Neural progenitor cell (in vitro differentiated cells): ENCODE data around the gene THAP4. TPM values are rescaled to one million over a fixed set of nuclear protein-coding genes. Genes with fewer than 3 reads are reported as not detected.

Experiments
- DNase-seq: peaks from one replicate; pipeline ENCODE4 v3.0.0-alpha.2; 2016; ENCODE audit warnings: low spot score
- H2AFZ ChIP-seq: fragments of 200-600 bp; sonication (generic); replicated peaks from 2 replicates; pipeline ENCODE4 v1.6.1; 2016; ENCODE audit warnings: antibody characterized with exemption
- H3F3A ChIP-seq: fragments of 200-600 bp; sonication (generic); 2 replicates; pipeline ENCODE4 v1.6.1; 2016; ENCODE audit warnings: antibody characterized with exemption, low read depth
- H3K27ac ChIP-seq: fragments of 200-600 bp; sonication (generic); 2 replicates; pipeline ENCODE4 v1.5.1; 2016; ENCODE audit warnings: mild to moderate bottlenecking
- H3K27me3 ChIP-seq: fragments of 200-600 bp; sonication (generic); 2 replicates; pipeline ENCODE4 v1.6.1; 2016; ENCODE audit warnings: mild to moderate bottlenecking, moderate library complexity
- H3K36me3 ChIP-seq: fragments of 200-600 bp; sonication (generic); 2 replicates; pipeline ENCODE4 v1.5.1; 2016
- H3K4me1 ChIP-seq: fragments of 200-600 bp; sonication (generic); 2 replicates; pipeline ENCODE4 v1.6.1; 2016; ENCODE audit warnings: mixed run types
- H3K4me2 ChIP-seq: fragments of 200-600 bp; sonication (generic); 2 replicates; pipeline ENCODE4 v1.6.1; 2016
- H3K4me3 ChIP-seq: fragments of 200-600 bp; sonication (generic); 2 replicates; pipeline ENCODE4 v1.5.1; 2016
- H3K79me2 ChIP-seq: fragments of 200-600 bp; sonication (generic); 2 replicates; pipeline ENCODE4 v1.6.1; 2016; ENCODE audit warnings: low read depth
- H3K9ac ChIP-seq: fragments of 200-600 bp; sonication (generic); 2 replicates; pipeline ENCODE4 v1.6.1; 2016
- H3K9me3 ChIP-seq: fragments of 200-600 bp; sonication (generic); 2 replicates; pipeline ENCODE4 v1.5.1; 2016; ENCODE audit warnings: low read depth
- H4K20me1 ChIP-seq: fragments of 200-600 bp; sonication (generic); 2 replicates; pipeline ENCODE4 v1.6.1; 2016; ENCODE audit warnings: low read depth
- H3K27ac Mint-ChIP-seq: 3 replicates; pipeline ENCODE4 v1.8.0; 2021; ENCODE audit warnings: mixed read lengths
- H3K27me3 Mint-ChIP-seq: 2 replicates; pipeline ENCODE4 v1.8.0; 2022; ENCODE audit warnings: low read depth, mild to moderate bottlenecking, inconsistent platforms, moderate library complexity, mixed read lengths; ENCODE audit not compliant: insufficient read depth
- H3K36me3 Mint-ChIP-seq: 3 replicates; pipeline ENCODE4 v1.8.0; 2021; ENCODE audit warnings: mixed read lengths
- H3K4me1 Mint-ChIP-seq: 3 replicates; pipeline ENCODE4 v1.8.0; 2021; ENCODE audit warnings: mixed read lengths
- H3K4me3 Mint-ChIP-seq: 3 replicates; pipeline ENCODE4 v1.8.0; 2021; ENCODE audit warnings: mild to moderate bottlenecking, moderate library complexity, mixed read lengths
- H3K9me3 Mint-ChIP-seq: 3 replicates; pipeline ENCODE4 v1.8.0; 2020; ENCODE audit warnings: mixed read lengths
- CTCF ChIP-seq: fragments of 200-600 bp; sonication (generic); IDR thresholded peaks from 2 replicates; pipeline ENCODE4 v1.5.1; 2017; ENCODE audit warnings: antibody characterized with exemption, mild to moderate bottlenecking
- EZH2 ChIP-seq: fragments of 200-600 bp; sonication (generic); IDR thresholded peaks from 2 replicates; pipeline ENCODE4 v1.6.1; 2017; ENCODE audit warnings: antibody characterized with exemption, mild to moderate bottlenecking, moderate library complexity
- EZH2phosphoT487 ChIP-seq: fragments of 200-600 bp; sonication (generic); IDR thresholded peaks from 2 replicates; pipeline ENCODE4 v1.6.1; 2017; ENCODE audit warnings: antibody characterized with exemption
- total RNA-seq: library from RNA; depleted of rRNA; stranded (reverse); fragments of >200 nt; gene quantifications from 2 replicates; pipeline ENCODE4 v1.2.3, GENCODE V29; 2015; ENCODE audit warnings: low replicate concordance

THAP4 gene
- total RNA-seq, 1 donor from 2014 or later = 25.6 TPM

GRCh38 chr2:241576293-241576654 lies 60.7 kb downstream of the THAP4 start:
- no peak for DNase-seq
- H3K9ac ChIP-seq = no peak overlapping the region
- H3K9me3 ChIP-seq = no peaks in the 10 kb centered on the region
- Mint-ChIP-seq H3K4me3 (no peak overlapping the region), H3K27me3 (peaks cover 6% of the 10 kb centered on the region), H3K4me1 (peaks cover 9% of the 10 kb centered on the region), H3K27ac (no peak overlapping the region), H3K9me3 (peaks cover 26% of the 10 kb centered on the region), H3K36me3 (peaks cover 37% of the 10 kb centered on the region)
- no peaks in the 10 kb centered on the region for H3K27me3 ChIP-seq
- no peak overlapping the region for H2AFZ ChIP-seq
- peaks cover 5% of the 10 kb centered on the region for H3K36me3 ChIP-seq
- no peaks in the 10 kb centered on the region for H4K20me1 ChIP-seq
- H3K4me3 ChIP-seq = no peak overlapping the region
- no peaks in the 10 kb centered on the region for H3F3A ChIP-seq
- H3K4me1 ChIP-seq = no peaks in the 10 kb centered on the region
- H3K27ac ChIP-seq = no peak overlapping the region
- H3K4me2 ChIP-seq = no peak overlapping the region
- TF ChIP-seq EZH2 (no peak), CTCF (no peak), EZH2phosphoT487 (no peak)
- H3K79me2 ChIP-seq = no peaks in the 10 kb centered on the region

- DNase-seq = no peak
- peaks cover 38% of the 10 kb centered on the region for H3K36me3 Mint-ChIP-seq
Measured at GRCh38 chr2:241575624-241576292, 61.2 kb downstream of the THAP4 start.

GRCh38 chr2:241574911-241575623 lies 61.9 kb downstream of the THAP4 start:
- Mint-ChIP-seq H3K9me3 (peaks cover 22% of the 10 kb centered on the region), H3K27me3 (peaks cover 6% of the 10 kb centered on the region), H3K4me1 (peaks cover 9% of the 10 kb centered on the region), H3K36me3 (peaks cover 33% of the 10 kb centered on the region), H3K4me3 (no peak overlapping the region), H3K27ac (peak overlapping the region; percentile 53)
- DNase-seq = no peak
- H3K4me2 ChIP-seq = no peak overlapping the region
- H3K9ac ChIP-seq = no peak overlapping the region
- H3K4me3 ChIP-seq = no peak overlapping the region
- peaks cover under 1% of the 10 kb centered on the region for H4K20me1 ChIP-seq
- TF ChIP-seq EZH2phosphoT487 (no peak), CTCF (no peak), EZH2 (no peak)
- H3K36me3 ChIP-seq = no peaks in the 10 kb centered on the region
- no peaks in the 10 kb centered on the region for H3F3A ChIP-seq
- H3K9me3 ChIP-seq = no peaks in the 10 kb centered on the region
- no peak overlapping the region for H3K27ac ChIP-seq
- H2AFZ ChIP-seq = no peak overlapping the region
- H3K27me3 ChIP-seq = peaks cover 2% of the 10 kb centered on the region
- no peaks in the 10 kb centered on the region for H3K4me1 ChIP-seq
- H3K79me2 ChIP-seq = no peaks in the 10 kb centered on the region

More at GRCh38 chr2:241575624-241576292, 61.2 kb downstream of the THAP4 start:
- no peaks in the 10 kb centered on the region for H4K20me1 ChIP-seq
- no peak overlapping the region for H3K4me3 ChIP-seq
- H3K9me3 Mint-ChIP-seq = peaks cover 26% of the 10 kb centered on the region
- no peaks in the 10 kb centered on the region for H3K27me3 ChIP-seq
- no peak for TF ChIP-seq CTCF
- TF ChIP-seq EZH2phosphoT487 = no peak
- TF ChIP-seq EZH2 = no peak
- peaks cover 5% of the 10 kb centered on the region for H3K36me3 ChIP-seq
- H3K4me3 Mint-ChIP-seq = peak overlapping the region; percentile 41
- H3K27ac Mint-ChIP-seq = peak overlapping the region; percentile 53
- H3K9me3 ChIP-seq = no peaks in the 10 kb centered on the region
- H3F3A ChIP-seq = no peaks in the 10 kb centered on the region
- H2AFZ ChIP-seq = no peak overlapping the region
- H3K4me2 ChIP-seq = no peak overlapping the region
- H3K4me1 Mint-ChIP-seq = peaks cover 9% of the 10 kb centered on the region
- H3K27me3 Mint-ChIP-seq = peaks cover 6% of the 10 kb centered on the region
- no peaks in the 10 kb centered on the region for H3K79me2 ChIP-seq
- no peak overlapping the region for H3K9ac ChIP-seq
- H3K4me1 ChIP-seq = no peaks in the 10 kb centered on the region
- H3K27ac ChIP-seq = no peak overlapping the region
